Ishikawa (cell line): ENCODE data around the gene TBC1D17.

ENCODE experiments used
- EGR1 ChIP-seq: IDR thresholded peaks from 2 replicates; pipeline ENCODE4 v1.6.1; 2012
- EP300 ChIP-seq: IDR thresholded peaks from 2 replicates; pipeline ENCODE4 v1.6.1; 2012; ENCODE audit warnings: borderline replicate concordance
- REST ChIP-seq: IDR thresholded peaks from 2 replicates; pipeline ENCODE4 v1.6.1; 2012; ENCODE audit warnings: low read depth, mild to moderate bottlenecking
- TEAD4 ChIP-seq: IDR thresholded peaks from 2 replicates; pipeline ENCODE4 v1.6.1; 2012
- USF1 ChIP-seq: IDR thresholded peaks from 2 replicates; pipeline ENCODE4 v1.6.1; 2012

GRCh38 chr19:49904136-49904535, 26.6 kb downstream of the TBC1D17 start:
- TF ChIP-seq REST = no peak
- no peak for TF ChIP-seq EGR1
- TF ChIP-seq EP300 = no peak
- no peak for TF ChIP-seq USF1
- TF ChIP-seq TEAD4 = no peak
